Parathyroid adenoma (tissue), 2 donors: ENCODE measurements around the gene RNF115.

Experiments
- H2AFZ ChIP-seq: fragments of 300-600 bp; sonication (generic); one replicate; pipeline ENCODE4 v1.7.0; 2017; ENCODE audit warnings: antibody characterized with exemption, mild to moderate bottlenecking
- H3K27ac ChIP-seq: fragments of 300-600 bp; sonication (generic); one replicate; pipeline ENCODE4 v1.7.0; 2017
- H3K27me3 ChIP-seq: fragments of 300-600 bp; sonication (generic); one replicate; pipeline ENCODE4 v1.7.0; 2017; ENCODE audit warnings: low read length; ENCODE audit not compliant: control insufficient read depth, insufficient read depth
- H3K36me3 ChIP-seq: fragments of 300-600 bp; sonication (generic); one replicate; pipeline ENCODE4 v1.7.0; 2017; ENCODE audit warnings: low read length; ENCODE audit not compliant: control insufficient read depth, insufficient read depth
- H3K4me1 ChIP-seq: fragments of 300-600 bp; sonication (generic); one replicate; pipeline ENCODE4 v1.7.0; 2017; ENCODE audit warnings: control low read depth
- H3K4me2 ChIP-seq: fragments of 300-600 bp; sonication (generic); one replicate; pipeline ENCODE4 v1.7.0; 2017; ENCODE audit warnings: low read length
- H3K4me3 ChIP-seq: fragments of 300-600 bp; sonication (generic); one replicate; pipeline ENCODE4 v1.7.0; 2017; ENCODE audit warnings: low read depth, low read length
- H3K79me2 ChIP-seq: fragments of 300-600 bp; sonication (generic); one replicate; pipeline ENCODE4 v1.7.0; 2017; ENCODE audit warnings: control low read depth
- H3K9ac ChIP-seq: fragments of 300-600 bp; sonication (generic); one replicate; pipeline ENCODE4 v1.7.0; 2017; ENCODE audit warnings: mild to moderate bottlenecking
- H3K9me3 ChIP-seq: fragments of 300-600 bp; sonication (generic); one replicate; pipeline ENCODE4 v1.7.0; 2017; ENCODE audit warnings: low read length; ENCODE audit not compliant: control insufficient read depth
- CTCF ChIP-seq: fragments of 300-600 bp; sonication (generic); IDR thresholded peaks from one replicate; pipeline ENCODE4 v1.7.0; 2017; ENCODE audit warnings: antibody characterized with exemption, mild to moderate bottlenecking
- donor health status: primary hyperparathyroidism.

Gene RNF115

GRCh38 chr1:145717833-145718232, 106.1 kb downstream of the RNF115 start:
- Histone ChIP-seq H2AFZ (no peak overlapping the region), H3K9me3 (no peaks in the 10 kb centered on the region), H3K36me3 (no peaks in the 10 kb centered on the region), H3K9ac (no peak overlapping the region), H3K4me1 (no peaks in the 10 kb centered on the region), H3K27me3 (no peaks in the 10 kb centered on the region), H3K4me3 (no peak overlapping the region), H3K27ac (no peak overlapping the region), H3K79me2 (no peaks in the 10 kb centered on the region), H3K4me2 (no peak overlapping the region)
- no peak for TF ChIP-seq CTCF

DNA sequence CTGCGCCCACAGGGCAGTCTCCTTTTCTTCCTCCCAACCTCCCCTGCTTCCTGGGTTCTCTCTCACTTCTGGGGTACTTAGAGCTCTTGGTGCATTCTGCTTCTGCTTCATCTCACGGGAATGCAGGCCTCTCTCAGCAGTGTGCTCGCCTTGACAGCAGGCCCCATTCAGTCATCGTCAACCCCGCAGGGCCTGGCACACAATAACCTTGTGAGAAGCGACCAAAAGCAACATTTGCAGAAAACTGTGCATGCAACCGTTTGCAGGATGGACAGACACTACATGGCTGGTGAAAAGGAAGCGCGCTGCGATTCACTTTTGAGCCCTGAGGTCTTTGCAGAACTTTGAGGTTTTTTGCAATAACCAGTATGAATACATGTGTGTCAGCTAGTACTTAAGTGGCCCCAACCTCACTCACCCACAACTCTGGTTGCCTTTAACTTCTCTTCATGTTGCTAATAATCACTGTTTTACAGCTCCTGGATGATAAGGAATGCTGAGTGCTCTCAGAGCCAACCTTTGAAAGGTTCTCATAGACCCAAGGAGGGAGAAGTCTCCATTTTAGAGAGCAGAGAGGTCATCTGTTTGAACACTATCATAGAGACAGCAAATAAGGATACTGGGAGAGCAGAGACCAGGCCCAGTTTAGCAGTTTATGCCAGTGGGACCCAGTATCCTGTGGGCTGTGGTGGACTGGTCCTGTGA, 107.1 kb downstream of the RNF115 start:
- Histone ChIP-seq H2AFZ (no peak overlapping the region), H3K27me3 (no peaks in the 10 kb centered on the region), H3K4me3 (no peak overlapping the region), H3K4me2 (no peak overlapping the region), H3K4me1 (no peaks in the 10 kb centered on the region), H3K79me2 (no peaks in the 10 kb centered on the region), H3K36me3 (no peaks in the 10 kb centered on the region), H3K9me3 (no peaks in the 10 kb centered on the region), H3K27ac (no peak overlapping the region), H3K9ac (no peak overlapping the region)
- TF ChIP-seq CTCF, result no peak

GRCh38 chr1:145714524-145715111, 109.3 kb downstream of the RNF115 start:
- Histone ChIP-seq H3K9ac (no peak overlapping the region), H3K27me3 (no peaks in the 10 kb centered on the region), H3K79me2 (no peaks in the 10 kb centered on the region), H3K9me3 (no peaks in the 10 kb centered on the region), H3K36me3 (no peaks in the 10 kb centered on the region), H3K4me2 (no peak overlapping the region), H3K4me3 (no peak overlapping the region), H3K27ac (no peak overlapping the region), H3K4me1 (no peaks in the 10 kb centered on the region), H2AFZ (no peak overlapping the region)
- no peak for TF ChIP-seq CTCF

DNA sequence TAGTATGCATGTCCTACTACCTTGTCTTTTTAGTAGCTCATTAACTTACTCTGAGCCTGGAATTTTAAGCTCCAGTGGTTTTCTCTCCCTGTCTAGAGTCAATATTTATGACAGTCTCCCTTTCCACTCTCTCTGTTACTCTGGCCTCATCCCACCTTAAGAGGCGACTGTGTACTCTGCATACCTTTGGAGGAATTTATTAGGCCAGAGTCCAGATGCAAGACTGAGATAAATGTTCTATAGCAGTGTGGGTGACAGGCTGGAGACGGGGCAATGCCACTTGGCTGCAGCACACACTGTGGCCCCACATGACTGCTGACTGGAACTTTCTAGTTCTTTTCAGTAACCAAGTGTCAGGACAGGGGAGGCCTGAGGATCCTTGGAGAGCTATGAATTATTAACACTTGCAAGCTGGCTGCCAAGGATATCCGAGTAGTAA, 112.7 kb downstream of the RNF115 start:
- Histone ChIP-seq H3K79me2 (no peaks in the 10 kb centered on the region), H3K9ac (no peak overlapping the region), H3K36me3 (no peaks in the 10 kb centered on the region), H3K27me3 (no peaks in the 10 kb centered on the region), H3K4me1 (no peaks in the 10 kb centered on the region), H3K4me2 (no peak overlapping the region), H3K27ac (no peak overlapping the region), H3K9me3 (no peaks in the 10 kb centered on the region), H3K4me3 (no peak overlapping the region), H2AFZ (no peak overlapping the region)
- TF ChIP-seq CTCF, result no peak
